HG03066 (cell line): ENCODE results near the gene ITIH3.

ENCODE experiments used
- ATAC-seq: cut with Tn5 transposase; IDR thresholded peaks from one replicate; pipeline ENCODE4 v1.9.1; 2021; ENCODE audit warnings: low read depth; ENCODE audit not compliant: unreplicated experiment

ITIH3 gene

GRCh38 chr3:52820736-52821135, 26.1 kb downstream of the ITIH3 start:
- ATAC-seq, result no peak

- no peak for ATAC-seq
Measured at GRCh38 chr3:52822363-52822762, 27.8 kb downstream of the ITIH3 start.

DNA sequence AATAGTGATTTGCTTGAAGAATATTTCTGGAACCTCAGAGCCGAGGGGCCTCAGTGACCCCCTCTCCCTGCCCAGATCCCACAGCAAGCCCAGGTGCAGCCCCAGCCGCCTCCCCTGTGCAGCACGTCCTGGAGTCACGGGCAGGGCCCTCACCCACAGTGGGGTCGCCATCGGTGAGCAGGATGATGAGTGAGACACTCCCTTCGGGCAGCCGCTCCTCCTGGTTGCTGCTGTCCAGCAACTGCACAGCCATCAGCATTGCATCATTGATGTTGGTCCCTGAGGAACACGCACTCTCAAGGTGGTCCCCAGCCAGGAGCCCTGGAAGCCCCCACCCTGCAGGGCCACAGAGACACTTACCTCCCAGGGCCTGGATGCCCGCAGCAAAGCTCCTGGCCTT, 29.4 kb downstream of the ITIH3 start:
- ATAC-seq, result no peak

DNA sequence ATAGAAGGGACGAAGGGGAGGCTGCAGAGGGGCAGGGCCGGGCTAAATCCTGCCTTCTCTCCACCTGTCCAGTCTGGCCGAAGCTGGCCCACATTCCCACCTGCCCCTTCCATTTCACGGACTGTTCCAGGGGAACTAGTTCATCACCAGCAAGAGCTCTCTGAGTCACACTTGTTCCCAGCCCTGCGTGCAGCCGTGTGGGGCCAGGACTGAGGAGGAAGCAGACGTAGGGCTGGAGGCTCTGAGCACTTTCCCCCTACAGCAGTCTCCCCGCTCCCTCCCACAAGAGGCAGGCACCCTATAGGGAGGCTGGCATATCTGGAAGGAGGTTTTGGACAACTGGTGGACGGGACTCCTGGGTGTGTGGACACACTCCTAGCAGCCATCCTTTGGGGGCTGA, 32.8 kb downstream of the ITIH3 start:
- no peak for ATAC-seq

DNA sequence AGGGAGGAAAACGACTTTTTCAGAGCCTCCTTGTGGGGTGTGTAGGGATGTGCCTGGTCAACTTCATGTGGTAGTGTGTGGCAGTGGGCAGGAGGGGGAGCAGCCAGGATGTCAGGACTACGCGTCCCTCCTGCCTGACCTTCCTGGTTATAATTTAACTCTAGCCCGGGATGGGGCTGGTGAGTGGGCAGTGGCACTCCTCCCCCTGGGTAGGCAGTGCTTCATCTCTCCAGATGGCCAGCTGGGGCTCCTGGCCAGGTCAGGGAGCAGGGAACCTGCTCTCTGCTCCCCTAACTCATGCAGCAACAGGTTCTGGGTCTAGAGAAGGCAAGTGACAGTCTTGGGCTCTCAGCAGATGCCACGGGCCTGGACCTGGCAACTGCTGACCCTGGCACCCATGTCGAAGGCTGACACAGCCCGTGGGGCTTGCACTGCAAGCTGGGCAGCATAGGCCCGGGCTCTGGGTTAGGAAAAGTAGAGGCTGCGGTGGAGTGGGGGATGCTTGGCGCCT, 33.3 kb downstream of the ITIH3 start:
- ATAC-seq, result no peak

DNA sequence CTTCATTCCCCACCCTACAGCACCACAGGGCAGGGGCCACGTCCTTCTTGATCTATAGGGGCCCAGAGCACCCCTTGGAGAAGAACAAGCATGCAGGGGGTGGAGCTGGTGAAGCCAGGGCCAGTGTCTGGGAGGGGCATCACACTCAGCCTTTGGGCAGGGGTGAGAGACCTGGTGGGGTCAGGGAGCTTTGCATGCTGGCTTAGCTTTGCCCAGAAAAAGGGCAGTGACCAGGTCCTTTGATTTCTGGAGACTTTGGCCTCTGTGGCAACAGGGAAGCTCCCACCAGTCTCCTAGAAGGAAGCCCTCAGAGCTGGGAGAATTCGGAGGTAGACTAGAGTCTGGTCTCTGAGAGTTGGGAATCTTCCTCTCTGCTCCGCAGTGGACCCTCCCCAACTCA, 34.9 kb downstream of the ITIH3 start:
- no peak for ATAC-seq

DNA sequence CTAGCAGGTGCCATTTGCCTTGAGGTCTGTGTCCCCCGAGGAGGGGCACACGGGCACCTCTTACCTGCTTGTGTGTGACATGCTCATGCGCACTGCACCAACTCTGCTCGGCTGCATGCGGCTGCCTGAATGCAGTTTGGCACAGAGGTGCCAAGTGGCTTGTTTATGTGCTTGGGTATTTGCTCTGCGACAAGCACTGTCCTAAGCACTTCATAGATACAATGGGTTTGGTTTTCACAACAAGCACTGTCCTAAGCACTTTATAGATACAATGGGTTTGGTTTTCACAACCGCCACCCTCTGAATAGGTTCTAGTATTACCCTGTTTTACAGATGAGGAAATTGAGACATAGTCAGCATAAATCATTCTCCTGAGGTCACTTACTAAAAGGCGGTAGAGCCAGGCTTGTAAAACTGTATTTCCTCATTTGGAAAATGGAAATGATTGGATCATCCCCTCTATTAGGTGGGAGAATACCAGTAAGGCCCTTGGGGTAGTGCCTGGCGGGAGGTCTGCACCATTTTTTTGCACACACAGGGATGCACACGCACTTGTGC, 35.4 kb downstream of the ITIH3 start:
- ATAC-seq, result no peak

DNA sequence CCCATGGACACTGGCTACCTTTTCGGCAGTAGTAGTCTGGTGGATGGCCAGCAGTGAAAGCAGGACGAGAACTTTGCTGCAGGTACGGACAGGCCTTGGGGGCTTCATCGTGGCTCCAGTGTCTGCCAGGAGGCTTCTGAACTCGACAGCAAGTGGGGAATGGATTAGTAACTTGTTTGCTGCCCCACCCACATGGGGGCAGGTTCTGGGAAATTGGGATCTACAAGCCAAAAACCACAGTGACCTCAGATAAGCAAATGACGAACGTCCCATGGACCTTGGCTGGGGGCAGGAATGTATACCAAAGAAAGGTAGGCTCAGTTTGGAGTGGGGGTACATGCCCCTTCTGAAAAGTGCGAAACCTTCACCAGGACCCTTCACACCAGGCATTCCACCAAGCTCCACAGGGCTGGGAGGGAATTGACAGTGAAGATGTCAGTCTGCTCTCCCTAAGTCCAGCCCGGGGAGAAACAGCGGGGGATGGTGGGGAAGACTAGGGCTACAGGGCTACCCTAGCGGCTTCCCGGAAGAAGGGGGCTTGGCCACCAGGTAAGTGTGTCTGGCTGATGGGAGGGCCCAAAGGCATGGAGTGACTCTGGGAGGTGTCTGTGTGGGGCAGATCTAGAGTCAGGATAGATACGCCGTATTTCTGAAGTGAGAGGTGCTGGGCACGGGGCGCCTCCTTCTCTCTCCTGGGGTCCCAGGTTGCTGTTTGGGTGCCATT, 36.1 kb downstream of the ITIH3 start, which contains the start of gene ITIH4:
ITIH4 (minus strand) TSS at position 138 of the 724 bp plus-strand sequence; CDS start at position 108, 30 bp downstream.
- ATAC-seq, result no peak

- ATAC-seq, result no peak
Measured at GRCh38 chr3:52831500-52832301, 37.1 kb downstream of the ITIH3 start.

DNA sequence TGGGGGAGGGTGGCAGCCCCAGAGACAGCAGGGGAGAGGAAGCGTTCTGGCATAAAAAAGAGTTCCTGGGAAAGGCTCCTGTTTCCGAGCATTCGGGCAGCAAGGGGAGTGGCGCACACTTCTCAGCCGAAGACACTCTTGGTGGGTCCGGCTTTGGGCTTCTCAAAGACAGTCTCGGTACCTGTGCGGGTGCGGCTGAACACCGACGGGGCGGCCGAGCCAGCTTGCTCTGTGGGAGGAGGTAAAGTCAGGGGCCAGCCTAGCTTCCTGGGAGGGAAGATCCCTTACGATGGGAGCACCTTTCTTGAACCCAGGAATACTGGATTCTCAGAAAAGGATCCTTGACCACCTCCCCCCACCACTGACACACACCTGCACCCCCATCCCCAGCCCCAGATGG, 38.6 kb downstream of the ITIH3 start:
- no peak for ATAC-seq

- no peak for ATAC-seq
Measured at GRCh38 chr3:52834871-52835501, 40.4 kb downstream of the ITIH3 start, which contains the start of gene MUSTN1. Gene MUSTN1, minus strand, starts transcription at chr3:52835019. Its CDS starts 71 bp downstream, at chr3:52834948.

DNA sequence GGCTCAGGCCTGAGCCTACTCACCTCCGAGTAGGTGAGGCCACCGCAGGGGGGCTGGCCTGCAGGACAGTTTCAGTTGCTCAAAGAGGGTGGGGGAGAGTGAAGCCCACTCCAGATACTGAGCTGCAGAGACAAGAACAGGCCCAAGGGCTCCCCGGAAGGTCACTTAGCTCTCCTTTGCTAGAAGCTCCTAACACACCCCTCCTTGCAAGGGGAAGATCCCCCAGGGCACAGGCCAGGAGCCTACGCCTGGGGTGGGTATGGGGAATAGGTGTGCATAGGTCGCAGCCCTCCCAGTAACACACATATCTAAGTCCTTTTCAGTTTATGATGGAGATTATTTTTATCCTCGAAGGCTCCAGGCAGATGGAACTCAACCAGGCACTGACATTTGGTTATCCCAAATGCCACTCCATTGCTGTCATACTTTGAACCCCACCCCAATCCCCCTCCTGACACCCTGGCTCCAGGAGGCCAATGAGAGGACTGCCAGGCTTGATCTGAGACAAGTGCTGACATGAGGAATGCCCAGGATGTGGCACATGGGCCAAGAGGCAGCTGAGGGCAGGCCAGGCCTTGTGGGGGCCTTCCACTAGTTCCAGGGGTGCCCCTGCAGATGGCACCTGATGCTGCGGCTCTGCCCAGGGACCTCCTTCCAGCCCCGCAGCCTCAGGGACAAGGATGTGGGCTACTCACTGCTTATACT, 41.3 kb downstream of the ITIH3 start:
- ATAC-seq, result no peak

DNA sequence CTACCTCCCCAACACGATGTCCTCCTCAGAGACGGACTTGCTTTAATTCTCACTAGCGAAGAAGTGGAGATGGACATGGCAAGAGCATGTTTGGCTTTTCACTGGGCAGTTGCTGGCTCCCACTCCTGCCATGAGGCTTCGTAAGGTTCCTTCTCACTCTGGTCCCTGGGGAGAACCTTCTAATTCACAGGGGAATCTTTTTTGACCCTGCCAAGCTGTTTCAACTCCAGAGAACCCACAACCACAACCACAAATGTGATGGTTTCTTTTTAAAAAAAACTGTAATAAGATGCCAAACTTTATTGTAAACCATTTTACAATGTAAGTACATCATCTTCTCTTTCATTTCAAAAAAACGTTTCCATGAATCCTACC, 41.9 kb downstream of the ITIH3 start:
- ATAC-seq, result no peak

DNA sequence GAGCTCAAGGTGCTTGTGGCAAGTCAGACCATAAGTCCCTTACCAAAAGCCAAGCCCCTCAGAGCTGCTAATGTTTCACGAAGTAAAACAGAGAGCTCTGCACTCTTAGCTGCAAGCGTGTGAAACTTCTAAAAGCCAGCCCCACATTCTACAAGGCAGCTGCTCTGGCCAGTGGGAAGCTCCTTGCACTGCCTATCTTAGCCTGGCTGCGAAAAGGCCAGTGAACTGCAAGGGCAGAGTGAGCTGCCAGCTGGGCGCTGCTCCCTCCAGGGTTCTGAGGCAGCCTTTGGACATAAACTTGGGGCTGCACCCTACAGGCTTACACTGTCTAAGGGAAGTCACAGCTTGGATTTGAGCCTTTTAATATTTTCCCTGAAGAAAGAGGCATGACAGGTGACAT, 42.4 kb downstream of the ITIH3 start:
- no peak for ATAC-seq

DNA sequence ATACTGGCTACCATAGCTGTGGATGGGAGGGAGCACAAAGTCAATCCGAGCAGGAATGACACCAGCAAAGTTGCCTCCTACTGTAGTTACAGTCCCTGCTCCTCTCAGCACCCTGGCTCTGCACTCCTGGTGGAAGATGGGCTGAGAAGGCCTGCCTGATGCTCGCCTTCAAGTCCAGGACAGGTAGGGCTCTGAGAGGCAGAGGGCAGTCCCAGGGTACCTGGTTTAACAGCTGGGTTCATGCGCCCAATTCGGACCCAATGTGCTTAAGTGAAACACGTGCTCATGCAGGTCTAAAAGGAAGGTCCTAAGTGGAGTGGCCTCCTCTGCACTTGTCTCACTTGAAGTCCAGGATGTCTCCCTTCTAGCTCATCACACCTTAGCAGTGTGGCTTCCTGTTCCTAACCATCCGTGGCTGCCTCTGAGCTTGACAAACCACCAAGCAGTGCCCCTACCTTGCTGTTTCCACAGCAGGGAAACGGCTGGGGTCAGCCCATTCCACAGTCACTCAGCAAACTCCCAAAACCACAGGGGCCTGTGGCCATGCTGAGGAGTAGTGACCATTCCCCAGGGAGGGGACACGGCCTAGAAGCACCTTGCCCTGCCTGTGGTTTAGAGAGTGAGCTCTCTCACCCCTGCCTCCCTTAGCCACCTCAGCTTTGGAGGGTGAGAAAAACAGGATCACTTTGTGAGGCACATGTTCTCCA, 44.1 kb downstream of the ITIH3 start:
- ATAC-seq, result no peak

DNA sequence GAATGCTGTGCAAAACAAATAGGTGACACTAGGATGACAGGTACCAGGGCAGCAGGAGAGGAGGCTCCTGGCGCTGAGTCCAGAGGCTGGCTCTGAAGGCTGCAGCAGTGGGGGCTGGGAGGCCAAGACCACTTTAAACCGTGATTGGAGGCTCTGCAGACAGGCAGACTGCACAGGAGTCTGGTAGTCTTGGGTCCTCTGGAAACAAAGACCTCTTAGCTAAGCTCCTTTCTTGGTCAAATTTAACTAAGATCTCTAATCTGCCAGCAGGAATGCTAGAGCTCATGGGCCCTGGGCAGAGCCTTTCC, 44.6 kb downstream of the ITIH3 start:
- no peak for ATAC-seq

GRCh38 chr3:52839892-52840545, 45.4 kb downstream of the ITIH3 start:
- no peak for ATAC-seq

DNA sequence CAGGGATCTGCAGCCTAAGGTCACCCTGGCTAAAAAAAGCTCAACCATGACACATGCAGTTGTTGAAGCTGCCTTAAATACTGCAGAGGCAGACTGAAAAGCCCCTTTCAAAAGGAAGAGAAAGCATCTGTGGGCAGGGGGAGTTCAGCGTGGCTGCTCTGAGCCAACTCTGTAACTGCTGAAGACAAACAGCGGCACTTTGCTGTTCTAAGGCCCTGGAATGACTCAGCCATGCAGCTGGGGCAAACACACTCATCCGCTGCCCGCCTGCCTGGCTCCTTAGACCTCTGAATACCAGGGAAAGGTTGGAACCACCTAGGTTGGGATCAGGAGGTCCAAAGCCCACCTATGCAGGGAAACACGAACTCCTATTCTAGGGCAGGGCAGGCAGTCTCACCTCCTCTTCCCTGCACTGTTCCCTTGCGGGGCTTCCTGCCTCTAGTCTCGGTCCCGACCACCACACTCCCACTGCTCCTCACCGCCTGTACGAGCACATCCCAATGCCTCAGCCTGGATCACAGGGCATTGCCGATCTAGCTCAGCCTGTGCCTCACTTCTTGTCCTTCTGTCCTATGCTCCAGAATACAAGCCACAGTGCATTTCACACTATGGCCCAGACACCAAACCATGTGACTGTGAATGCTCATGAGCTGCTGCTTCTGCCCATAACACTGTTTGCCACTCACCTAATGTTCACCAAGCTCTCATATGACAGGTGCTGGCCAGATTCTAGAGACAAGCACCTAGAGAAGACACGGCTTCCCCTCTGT, 46.8 kb downstream of the ITIH3 start:
- ATAC-seq, result no peak

GRCh38 chr3:52841981-52842340, 47.4 kb downstream of the ITIH3 start:
- no peak for ATAC-seq
